AG04450 (cell line): ENCODE measurements around the gene ME2. TPM values are rescaled to one million over a fixed set of nuclear protein-coding genes. Genes with fewer than 3 reads are reported as not detected.

ENCODE experiments used
- CTCF ChIA-PET: fragments of 300-600, 350-600 bp; formaldehyde crosslinking; extraction: SDS; loops from one replicate; lab custom pipeline; 2022; ENCODE audit warnings: antibody characterized with exemption, inconsistent platforms; lab: Charles Lee
- POLR2A ChIA-PET: fragments of 350-600 bp; formaldehyde crosslinking; extraction: SDS; loops from one replicate; lab custom pipeline; 2021; ENCODE audit warnings: antibody characterized with exemption, inconsistent platforms; lab: Yijun Ruan, JAX
- DNase-seq: peaks from one replicate; pipeline ENCODE4 v3.0.0-alpha.2; 2011; ENCODE audit warnings: low read depth, low spot score
- H3K27ac ChIP-seq: one replicate; pipeline ENCODE4 v1.5.1; 2012; ENCODE audit warnings: low read depth, low read length, control low read depth
- H3K27me3 ChIP-seq: one replicate; pipeline ENCODE4 v1.6.0; 2012; ENCODE audit warnings: low read length; ENCODE audit not compliant: control insufficient read depth, insufficient read depth
- H3K4me3 ChIP-seq: 2 replicates; pipeline ENCODE4 v1.5.1; 2011; ENCODE audit warnings: mild to moderate bottlenecking, low read depth, low read length, control low read depth
- H3K9me3 ChIP-seq: 2 replicates; pipeline ENCODE4 v1.5.1; 2012; ENCODE audit warnings: low read length; ENCODE audit not compliant: control insufficient read depth, insufficient read depth
- polyA plus RNA-seq: library from polyadenylated mRNA; depleted of rRNA; stranded (reverse); fragments of >200 nt; gene quantifications from 2 replicates; pipeline ENCODE4 v1.2.3, GENCODE V29; 2011
- TF ChIP-seq, protein P1 (sequence below): IDR thresholded peaks from 2 replicates; pipeline ENCODE4 v1.5.1; 2011; ENCODE audit warnings: low read depth, low read length, control low read depth, inconsistent platforms

ME2 gene
- polyA plus RNA-seq, 1 experiment, result 51.3 TPM

DNA sequence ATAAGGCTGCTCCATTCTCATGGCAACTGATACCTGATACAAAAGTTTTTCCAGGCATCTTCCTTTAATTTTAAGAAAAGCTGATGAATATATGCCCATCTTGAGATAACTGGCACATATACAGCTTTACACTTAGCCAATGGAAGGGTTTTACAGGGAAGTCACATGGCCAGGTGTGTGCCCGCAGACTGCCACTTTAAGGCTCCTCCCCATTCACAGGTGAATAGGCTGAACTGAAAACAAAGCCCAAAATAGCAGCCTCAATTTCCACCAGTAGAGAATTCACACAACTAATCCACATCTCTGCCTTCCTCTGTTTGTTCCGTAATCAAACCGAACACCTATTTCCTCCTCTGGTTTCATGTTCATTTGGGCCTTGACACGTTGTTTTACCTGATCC, 9.8 kb upstream of the ME2 start:
- H3K27ac ChIP-seq, result no peak overlapping the region
- TF ChIP-seq, protein P1, sequence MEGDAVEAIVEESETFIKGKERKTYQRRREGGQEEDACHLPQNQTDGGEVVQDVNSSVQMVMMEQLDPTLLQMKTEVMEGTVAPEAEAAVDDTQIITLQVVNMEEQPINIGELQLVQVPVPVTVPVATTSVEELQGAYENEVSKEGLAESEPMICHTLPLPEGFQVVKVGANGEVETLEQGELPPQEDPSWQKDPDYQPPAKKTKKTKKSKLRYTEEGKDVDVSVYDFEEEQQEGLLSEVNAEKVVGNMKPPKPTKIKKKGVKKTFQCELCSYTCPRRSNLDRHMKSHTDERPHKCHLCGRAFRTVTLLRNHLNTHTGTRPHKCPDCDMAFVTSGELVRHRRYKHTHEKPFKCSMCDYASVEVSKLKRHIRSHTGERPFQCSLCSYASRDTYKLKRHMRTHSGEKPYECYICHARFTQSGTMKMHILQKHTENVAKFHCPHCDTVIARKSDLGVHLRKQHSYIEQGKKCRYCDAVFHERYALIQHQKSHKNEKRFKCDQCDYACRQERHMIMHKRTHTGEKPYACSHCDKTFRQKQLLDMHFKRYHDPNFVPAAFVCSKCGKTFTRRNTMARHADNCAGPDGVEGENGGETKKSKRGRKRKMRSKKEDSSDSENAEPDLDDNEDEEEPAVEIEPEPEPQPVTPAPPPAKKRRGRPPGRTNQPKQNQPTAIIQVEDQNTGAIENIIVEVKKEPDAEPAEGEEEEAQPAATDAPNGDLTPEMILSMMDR, result no peak
- no peaks in the 10 kb centered on the region for H3K27me3 ChIP-seq
- ChIA-PET POLR2A (interaction anchor here (1.0 kb wide), 1 partner anchor 9 kb away, joined by 7 read pairs; no protein-coding TSS in a partner anchor), CTCF (interaction anchor here (1.1 kb wide), 1 partner anchor 49 kb away, joined by 5 read pairs; no protein-coding TSS in a partner anchor)
- no peak overlapping the region for H3K4me3 ChIP-seq
- DNase-seq, result no peak
- no peaks in the 10 kb centered on the region for H3K9me3 ChIP-seq

DNA sequence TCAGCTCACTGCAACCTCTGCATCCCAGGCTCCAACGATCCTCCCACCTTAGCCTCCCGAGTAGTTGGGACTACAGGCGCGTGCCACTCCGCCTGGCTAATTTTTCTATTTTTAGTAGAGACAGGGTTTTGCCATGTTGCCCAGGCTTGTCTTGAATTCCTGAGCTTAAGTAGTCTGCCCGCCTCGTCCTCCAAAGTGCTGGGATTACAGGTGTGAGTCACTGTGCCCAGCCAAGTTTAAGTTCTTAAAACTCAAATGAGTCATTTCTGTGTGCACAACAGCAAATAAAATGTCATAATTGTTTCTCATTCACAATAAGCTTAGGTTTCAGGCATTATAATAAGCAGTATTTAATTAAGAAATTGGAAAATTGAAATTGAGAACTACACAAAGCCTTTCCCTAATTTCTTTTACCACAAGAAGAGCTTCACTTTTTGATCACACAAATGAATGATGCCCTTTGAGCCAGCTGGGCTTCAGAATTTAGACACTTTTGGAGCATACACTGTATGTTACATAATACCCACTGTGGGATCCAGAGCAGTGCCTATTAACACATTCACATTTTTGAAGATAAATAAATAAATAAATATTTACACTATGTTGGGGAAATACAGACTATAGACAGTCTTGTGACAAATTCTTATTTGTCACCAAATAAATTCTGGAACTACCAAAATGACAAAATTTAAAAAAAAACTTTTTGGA, 8.6 kb upstream of the ME2 start:
- Histone ChIP-seq H3K4me3 (no peak overlapping the region), H3K9me3 (no peaks in the 10 kb centered on the region), H3K27me3 (no peaks in the 10 kb centered on the region), H3K27ac (no peak overlapping the region)
- ChIA-PET CTCF (interaction anchor here (0.6 to 1.7 kb wide), 2 partner anchors 36 to 50 kb away, joined by 3 to 6 read pairs; no protein-coding TSS in a partner anchor), POLR2A (interaction anchor here (1.0 kb wide), 1 partner anchor 9 kb away, joined by 5 read pairs; the partner anchor contains the start of gene ME2)
- TF ChIP-seq, protein P1, result no peak
- DNase-seq, result no peak

DNA sequence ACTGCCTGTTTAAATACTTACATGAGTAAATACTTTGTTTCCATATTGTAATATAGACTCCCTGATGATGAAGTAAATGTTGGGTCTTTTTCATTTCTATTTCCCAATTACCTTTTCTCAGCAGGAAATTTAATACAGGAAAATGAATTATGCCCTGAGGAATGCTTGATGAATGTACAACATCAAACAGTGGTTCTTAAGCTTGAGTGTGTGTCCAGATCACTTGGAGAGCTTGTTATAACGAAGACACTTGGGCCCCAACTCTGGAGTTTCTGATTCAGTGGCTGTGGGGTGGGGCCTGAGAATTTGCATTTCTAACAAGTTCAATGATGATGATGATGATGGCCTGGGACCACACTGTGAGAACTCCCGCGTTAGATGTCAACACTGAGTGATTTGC, 7.1 kb upstream of the ME2 start:
- H3K4me3 ChIP-seq, result no peak overlapping the region
- CTCF ChIA-PET, result no interaction called here
- TF ChIP-seq, protein P1, result no peak
- no peak overlapping the region for H3K27ac ChIP-seq
- no peak for DNase-seq
- no peaks in the 10 kb centered on the region for H3K9me3 ChIP-seq
- peaks cover 2% of the 10 kb centered on the region for H3K27me3 ChIP-seq
- POLR2A ChIA-PET, result no interaction called here

DNA sequence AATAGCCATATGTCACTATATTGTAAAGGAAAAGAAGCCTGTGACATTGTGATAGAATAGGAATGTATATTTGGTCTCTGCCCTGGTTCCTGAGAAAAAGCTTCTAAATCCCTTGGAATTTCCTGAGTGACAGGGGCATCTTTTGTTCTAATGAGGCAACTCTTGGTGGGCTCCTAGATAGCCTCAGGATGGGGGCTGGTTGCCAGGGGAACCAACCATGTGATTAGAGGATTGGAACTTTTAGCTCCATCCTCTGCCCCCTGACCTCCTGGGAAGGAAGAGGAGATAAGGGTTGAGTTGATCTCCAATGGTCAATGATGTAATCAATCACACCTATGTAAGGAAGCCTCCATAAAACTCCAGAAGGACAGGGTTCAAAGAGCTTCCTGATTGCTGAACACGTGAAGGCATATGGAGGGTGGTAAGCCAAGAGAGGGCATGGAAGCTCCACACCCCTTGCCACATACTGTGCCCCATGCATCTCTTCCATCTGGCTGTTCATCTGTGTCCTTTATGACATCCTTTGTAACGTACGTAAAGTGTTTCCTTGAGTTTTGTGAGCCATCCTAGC, 2.9 kb upstream of the ME2 start:
- ChIA-PET CTCF (interaction anchor here (1.6 kb wide), 1 partner anchor 56 kb away, joined by 5 read pairs; the partner anchor contains the start of gene MRO), POLR2A (no interaction called here)
- Histone ChIP-seq H3K27me3 (peaks cover 2% of the 10 kb centered on the region), H3K4me3 (no peak overlapping the region), H3K27ac (no peak overlapping the region), H3K9me3 (no peaks in the 10 kb centered on the region; the same call in 1 of the 2 replicates)
- no peak for DNase-seq
- TF ChIP-seq, protein P1, result no peak
